ENCODE results near the gene ARHGEF7.

ARHGEF7 gene

DNA sequence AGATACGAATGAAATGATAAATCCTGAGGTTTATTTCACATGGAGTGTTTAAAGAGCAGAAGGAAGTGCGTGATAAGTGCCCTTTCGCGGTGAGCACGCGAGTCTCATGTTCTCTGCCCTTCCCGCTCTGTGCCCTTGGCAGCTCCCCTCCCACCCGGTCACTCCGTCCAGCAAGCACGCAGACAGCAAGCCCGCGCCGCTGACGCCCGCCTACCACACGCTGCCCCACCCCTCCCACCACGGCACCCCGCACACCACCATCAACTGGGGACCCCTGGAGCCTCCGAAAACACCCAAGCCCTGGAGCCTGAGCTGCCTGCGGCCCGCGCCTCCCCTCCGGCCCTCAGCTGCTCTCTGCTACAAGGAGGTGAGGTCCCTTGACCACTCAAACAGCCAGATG, 167.9 kb downstream of the ARHGEF7 start:
- DNase-seq (ENCODE audit: extremely low read depth, insufficient read length): no peak
- Histone ChIP-seq H3K27me3 (replicated peaks; ENCODE audit: control insufficient read depth, insufficient read depth, low read length) (no peaks in the 10 kb centered on the region), H3K4me3 (replicated peaks; ENCODE audit: low read depth, low read length) (no peak overlapping the region), H3K36me3 (ENCODE audit: control insufficient read depth, insufficient read depth, low read length) (peaks cover 48% of the 10 kb centered on the region)
- TF ChIP-seq, protein P1, sequence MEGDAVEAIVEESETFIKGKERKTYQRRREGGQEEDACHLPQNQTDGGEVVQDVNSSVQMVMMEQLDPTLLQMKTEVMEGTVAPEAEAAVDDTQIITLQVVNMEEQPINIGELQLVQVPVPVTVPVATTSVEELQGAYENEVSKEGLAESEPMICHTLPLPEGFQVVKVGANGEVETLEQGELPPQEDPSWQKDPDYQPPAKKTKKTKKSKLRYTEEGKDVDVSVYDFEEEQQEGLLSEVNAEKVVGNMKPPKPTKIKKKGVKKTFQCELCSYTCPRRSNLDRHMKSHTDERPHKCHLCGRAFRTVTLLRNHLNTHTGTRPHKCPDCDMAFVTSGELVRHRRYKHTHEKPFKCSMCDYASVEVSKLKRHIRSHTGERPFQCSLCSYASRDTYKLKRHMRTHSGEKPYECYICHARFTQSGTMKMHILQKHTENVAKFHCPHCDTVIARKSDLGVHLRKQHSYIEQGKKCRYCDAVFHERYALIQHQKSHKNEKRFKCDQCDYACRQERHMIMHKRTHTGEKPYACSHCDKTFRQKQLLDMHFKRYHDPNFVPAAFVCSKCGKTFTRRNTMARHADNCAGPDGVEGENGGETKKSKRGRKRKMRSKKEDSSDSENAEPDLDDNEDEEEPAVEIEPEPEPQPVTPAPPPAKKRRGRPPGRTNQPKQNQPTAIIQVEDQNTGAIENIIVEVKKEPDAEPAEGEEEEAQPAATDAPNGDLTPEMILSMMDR (IDR thresholded peaks at IDR 0.05; ENCODE audit: insufficient read depth, low read length, poor library complexity, severe bottlenecking): no peak

GRCh38 chr13:111283457-111283856, 168.3 kb downstream of the ARHGEF7 start:
- TF ChIP-seq, protein P1 (IDR thresholded peaks at IDR 0.05; ENCODE audit: insufficient read depth, low read length, poor library complexity, severe bottlenecking): no peak
- Histone ChIP-seq H3K27me3 (replicated peaks; ENCODE audit: control insufficient read depth, insufficient read depth, low read length) (no peaks in the 10 kb centered on the region), H3K4me3 (replicated peaks; ENCODE audit: low read depth, low read length) (no peak overlapping the region), H3K36me3 (ENCODE audit: control insufficient read depth, insufficient read depth, low read length) (peaks cover 47% of the 10 kb centered on the region)
- DNase-seq (ENCODE audit: extremely low read depth, insufficient read length): no peak

DNA sequence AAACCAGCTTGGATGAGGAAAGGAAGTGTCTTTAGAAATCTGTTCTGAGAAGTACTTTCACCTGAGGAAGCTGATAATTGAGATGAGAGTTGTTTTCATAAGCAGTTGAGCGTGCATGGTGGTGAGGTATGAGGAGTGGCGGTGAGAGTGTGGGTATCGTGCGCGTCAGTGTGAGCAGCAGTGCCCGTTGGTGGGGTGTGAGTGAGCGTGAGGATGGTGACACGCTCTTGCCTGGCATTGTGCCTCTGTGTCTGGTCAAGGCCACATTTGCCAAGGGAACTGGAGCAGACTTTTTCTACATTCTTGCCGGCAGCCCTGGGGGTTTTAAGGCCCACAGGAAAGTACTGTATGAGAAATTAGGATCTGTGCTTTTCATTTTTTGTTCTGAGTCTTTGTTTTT, 168.9 kb downstream of the ARHGEF7 start:
- Histone ChIP-seq H3K4me3 (replicated peaks; ENCODE audit: low read depth, low read length) (no peak overlapping the region), H3K27me3 (replicated peaks; ENCODE audit: control insufficient read depth, insufficient read depth, low read length) (no peaks in the 10 kb centered on the region), H3K36me3 (ENCODE audit: control insufficient read depth, insufficient read depth, low read length) (peaks cover 45% of the 10 kb centered on the region)
- TF ChIP-seq, protein P1 (IDR thresholded peaks at IDR 0.05; ENCODE audit: insufficient read depth, low read length, poor library complexity, severe bottlenecking): no peak
- no peak for DNase-seq (ENCODE audit: extremely low read depth, insufficient read length)

DNA sequence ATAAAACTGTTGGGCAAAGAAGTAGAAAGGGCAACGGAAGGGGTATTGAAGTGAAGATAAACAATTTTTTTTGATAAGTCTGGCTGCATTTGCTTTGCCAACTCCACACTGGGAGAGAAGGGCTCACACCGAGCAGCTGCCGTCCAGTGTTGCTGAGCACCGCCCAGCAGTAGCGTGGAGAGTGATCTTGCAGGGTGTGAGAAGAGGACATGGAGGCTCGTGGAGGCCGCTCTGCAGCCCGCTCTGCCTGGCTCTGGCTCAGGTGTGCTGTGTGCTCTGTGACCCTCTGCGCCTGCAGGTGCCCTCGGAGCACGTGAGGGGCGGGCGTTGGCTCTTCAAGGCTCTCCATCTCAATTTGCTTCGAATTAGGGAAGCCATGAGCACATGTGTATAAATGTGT, 169.5 kb downstream of the ARHGEF7 start:
- Histone ChIP-seq H3K36me3 (ENCODE audit: control insufficient read depth, insufficient read depth, low read length) (peaks cover 45% of the 10 kb centered on the region), H3K27me3 (replicated peaks; ENCODE audit: control insufficient read depth, insufficient read depth, low read length) (no peaks in the 10 kb centered on the region), H3K4me3 (replicated peaks; ENCODE audit: low read depth, low read length) (no peak overlapping the region)
- TF ChIP-seq, protein P1 (IDR thresholded peaks at IDR 0.05; ENCODE audit: insufficient read depth, low read length, poor library complexity, severe bottlenecking): no peak
- no peak for DNase-seq (ENCODE audit: extremely low read depth, insufficient read length)

DNA sequence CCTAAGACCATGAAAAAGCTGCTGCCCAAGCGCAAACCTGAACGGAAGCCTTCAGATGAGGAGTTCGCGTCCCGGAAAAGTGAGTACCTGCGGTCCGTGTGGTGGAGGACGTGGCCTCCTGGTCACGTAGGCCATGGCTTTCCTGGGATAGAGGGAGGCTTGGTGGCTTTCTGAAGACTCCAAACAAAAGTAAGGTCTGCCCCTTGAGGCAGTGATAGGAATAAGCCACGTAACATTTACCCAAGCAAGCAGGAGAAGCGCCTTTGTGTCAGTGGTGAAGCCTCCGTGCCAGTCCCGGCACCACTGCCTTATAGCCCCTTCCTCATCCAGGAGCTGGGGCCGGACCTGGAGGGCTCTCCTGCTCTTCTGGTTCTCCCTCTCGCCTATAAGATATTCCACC, 171.1 kb downstream of the ARHGEF7 start:
- Histone ChIP-seq H3K36me3 (ENCODE audit: control insufficient read depth, insufficient read depth, low read length) (peaks cover 44% of the 10 kb centered on the region), H3K4me3 (replicated peaks; ENCODE audit: low read depth, low read length) (no peak overlapping the region), H3K27me3 (replicated peaks; ENCODE audit: control insufficient read depth, insufficient read depth, low read length) (no peaks in the 10 kb centered on the region)
- DNase-seq (ENCODE audit: extremely low read depth, insufficient read length): no peak
- TF ChIP-seq, protein P1 (IDR thresholded peaks at IDR 0.05; ENCODE audit: insufficient read depth, low read length, poor library complexity, severe bottlenecking): no peak

DNA sequence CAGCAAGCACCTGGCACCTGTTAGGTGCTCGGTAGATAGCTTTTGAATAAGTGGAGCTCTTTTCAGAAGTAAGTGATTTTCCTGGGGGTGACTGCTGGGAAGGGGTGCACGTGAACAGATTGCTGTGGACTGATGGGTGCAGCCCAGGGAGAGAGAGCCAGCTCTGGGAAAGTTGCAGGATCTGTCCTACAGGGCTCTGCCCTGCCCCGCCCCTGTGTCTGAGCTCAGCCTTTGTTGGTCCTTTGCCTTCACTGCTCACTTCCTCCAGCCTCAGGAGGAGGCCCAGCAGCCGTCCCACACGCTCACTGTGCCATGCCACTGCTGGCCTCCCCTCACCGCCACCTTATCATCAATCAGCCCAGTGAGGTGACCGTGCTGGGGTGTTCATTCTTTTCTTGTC, 171.6 kb downstream of the ARHGEF7 start:
- TF ChIP-seq, protein P1 (IDR thresholded peaks at IDR 0.05; ENCODE audit: insufficient read depth, low read length, poor library complexity, severe bottlenecking): no peak
- Histone ChIP-seq H3K27me3 (replicated peaks; ENCODE audit: control insufficient read depth, insufficient read depth, low read length) (no peaks in the 10 kb centered on the region), H3K36me3 (ENCODE audit: control insufficient read depth, insufficient read depth, low read length) (peaks cover 45% of the 10 kb centered on the region), H3K4me3 (replicated peaks; ENCODE audit: low read depth, low read length) (no peak overlapping the region)
- no peak for DNase-seq (ENCODE audit: extremely low read depth, insufficient read length)

Data from GM06990 (cell line).